ENCODE results near the gene TIMM17A.

TIMM17A gene

GRCh38 chr1:201941420-201942128, 13.7 kb upstream of the TIMM17A start:
- TF ChIP-seq ZNF274 (IDR thresholded peaks at IDR 0.05; ENCODE audit: low read depth, low read length) (no peak), YY1 (IDR thresholded peaks at IDR 0.05; ENCODE audit: insufficient read depth, insufficient read length) (no peak), SUZ12 (IDR thresholded peaks at IDR 0.05; ENCODE audit: extremely low read depth, insufficient read depth, insufficient read length) (no peak)
- Histone ChIP-seq H3K36me3 (ENCODE audit: insufficient read depth, insufficient read length, low read length) (no peaks in the 10 kb centered on the region), H3K9me3 (ENCODE audit: insufficient read depth, low read length) (no peaks in the 10 kb centered on the region), H3K27me3 (ENCODE audit: insufficient read depth, insufficient read length) (peaks cover 6% of the 10 kb centered on the region), H3K9ac (ENCODE audit: insufficient read length, low read depth) (peak overlapping the region; percentile 74), H3K4me1 (ENCODE audit: insufficient read depth, insufficient read length) (peaks cover 13% of the 10 kb centered on the region), H3K4me3 (ENCODE audit: insufficient read length, low read depth) (peak overlapping the region; percentile 31)
- peak; percentile 80 for DNase-seq (ENCODE audit: low read depth, low spot score)

- TF ChIP-seq YY1 (IDR thresholded peaks at IDR 0.05; ENCODE audit: insufficient read depth, insufficient read length) (no peak), ZNF274 (IDR thresholded peaks at IDR 0.05; ENCODE audit: low read depth, low read length) (no peak), SUZ12 (IDR thresholded peaks at IDR 0.05; ENCODE audit: extremely low read depth, insufficient read depth, insufficient read length) (no peak)
- Histone ChIP-seq H3K4me1 (ENCODE audit: insufficient read depth, insufficient read length) (peaks cover 13% of the 10 kb centered on the region), H3K36me3 (ENCODE audit: insufficient read depth, insufficient read length, low read length) (no peaks in the 10 kb centered on the region), H3K4me3 (ENCODE audit: insufficient read length, low read depth) (no peak overlapping the region), H3K27me3 (ENCODE audit: insufficient read depth, insufficient read length) (peaks cover 12% of the 10 kb centered on the region), H3K9me3 (ENCODE audit: insufficient read depth, low read length) (no peaks in the 10 kb centered on the region), H3K9ac (ENCODE audit: insufficient read length, low read depth) (no peak overlapping the region)
- DNase-seq (ENCODE audit: low read depth, low spot score), result no peak
These were observed 13.2 kb upstream of the TIMM17A start for GRCh38 chr1:201942129-201942495.

- Histone ChIP-seq H3K4me3 (ENCODE audit: insufficient read length, low read depth) (no peak overlapping the region), H3K9ac (ENCODE audit: insufficient read length, low read depth) (no peak overlapping the region), H3K4me1 (ENCODE audit: insufficient read depth, insufficient read length) (peaks cover 8% of the 10 kb centered on the region), H3K36me3 (ENCODE audit: insufficient read depth, insufficient read length, low read length) (no peaks in the 10 kb centered on the region), H3K9me3 (ENCODE audit: insufficient read depth, low read length) (no peaks in the 10 kb centered on the region), H3K27me3 (ENCODE audit: insufficient read depth, insufficient read length) (peaks cover 25% of the 10 kb centered on the region)
- no peak for DNase-seq (ENCODE audit: low read depth, low spot score)
- TF ChIP-seq YY1 (IDR thresholded peaks at IDR 0.05; ENCODE audit: insufficient read depth, insufficient read length) (no peak), ZNF274 (IDR thresholded peaks at IDR 0.05; ENCODE audit: low read depth, low read length) (no peak), SUZ12 (IDR thresholded peaks at IDR 0.05; ENCODE audit: extremely low read depth, insufficient read depth, insufficient read length) (no peak)
These were observed 11.3 kb upstream of the TIMM17A start for GRCh38 chr1:201944002-201944401.

- DNase-seq (ENCODE audit: low read depth, low spot score), result no peak
- Histone ChIP-seq H3K27me3 (ENCODE audit: insufficient read depth, insufficient read length) (peaks cover 25% of the 10 kb centered on the region), H3K9ac (ENCODE audit: insufficient read length, low read depth) (no peak overlapping the region), H3K4me3 (ENCODE audit: insufficient read length, low read depth) (no peak overlapping the region), H3K36me3 (ENCODE audit: insufficient read depth, insufficient read length, low read length) (no peaks in the 10 kb centered on the region), H3K9me3 (ENCODE audit: insufficient read depth, low read length) (no peaks in the 10 kb centered on the region), H3K4me1 (ENCODE audit: insufficient read depth, insufficient read length) (peaks cover 8% of the 10 kb centered on the region)
- no peak for TF ChIP-seq SUZ12 (IDR thresholded peaks at IDR 0.05; ENCODE audit: extremely low read depth, insufficient read depth, insufficient read length)
- no peak for TF ChIP-seq YY1 (IDR thresholded peaks at IDR 0.05; ENCODE audit: insufficient read depth, insufficient read length)
These were observed 10.7 kb upstream of the TIMM17A start for GRCh38 chr1:201944639-201945038.

GRCh38 chr1:201945157-201945556, 10.1 kb upstream of the TIMM17A start:
- H3K27me3 ChIP-seq (ENCODE audit: insufficient read depth, insufficient read length), result peaks cover 25% of the 10 kb centered on the region
- no peak for DNase-seq (ENCODE audit: low read depth, low spot score)
- no peak overlapping the region for H3K9ac ChIP-seq (ENCODE audit: insufficient read length, low read depth)
- no peaks in the 10 kb centered on the region for H3K36me3 ChIP-seq (ENCODE audit: insufficient read depth, insufficient read length, low read length)
- no peak for TF ChIP-seq ZNF274 (IDR thresholded peaks at IDR 0.05; ENCODE audit: low read depth, low read length)
- no peak for TF ChIP-seq SUZ12 (IDR thresholded peaks at IDR 0.05; ENCODE audit: extremely low read depth, insufficient read depth, insufficient read length)
- no peak for TF ChIP-seq YY1 (IDR thresholded peaks at IDR 0.05; ENCODE audit: insufficient read depth, insufficient read length)
- H3K9me3 ChIP-seq (ENCODE audit: insufficient read depth, low read length), result no peaks in the 10 kb centered on the region
- peaks cover 8% of the 10 kb centered on the region for H3K4me1 ChIP-seq (ENCODE audit: insufficient read depth, insufficient read length)
- no peak overlapping the region for H3K4me3 ChIP-seq (ENCODE audit: insufficient read length, low read depth)

GRCh38 chr1:201945863-201946223, 9.5 kb upstream of the TIMM17A start:
- no peak for DNase-seq (ENCODE audit: low read depth, low spot score)
- Histone ChIP-seq H3K4me1 (ENCODE audit: insufficient read depth, insufficient read length) (peaks cover 8% of the 10 kb centered on the region), H3K9ac (ENCODE audit: insufficient read length, low read depth) (peak overlapping the region; percentile 34), H3K4me3 (ENCODE audit: insufficient read length, low read depth) (peak overlapping the region; percentile 26), H3K27me3 (ENCODE audit: insufficient read depth, insufficient read length) (peaks cover 25% of the 10 kb centered on the region), H3K36me3 (ENCODE audit: insufficient read depth, insufficient read length, low read length) (no peaks in the 10 kb centered on the region), H3K9me3 (ENCODE audit: insufficient read depth, low read length) (no peaks in the 10 kb centered on the region)
- TF ChIP-seq ZNF274 (IDR thresholded peaks at IDR 0.05; ENCODE audit: low read depth, low read length) (no peak), SUZ12 (IDR thresholded peaks at IDR 0.05; ENCODE audit: extremely low read depth, insufficient read depth, insufficient read length) (no peak), YY1 (IDR thresholded peaks at IDR 0.05; ENCODE audit: insufficient read depth, insufficient read length) (no peak)

- peak within 1 kb of the TSS; percentile 57 for H3K9ac ChIP-seq (ENCODE audit: insufficient read length, low read depth)
- H3K27me3 ChIP-seq (ENCODE audit: insufficient read depth, insufficient read length), result peaks cover 25% of the 10 kb centered on the region
- H3K4me3 ChIP-seq (ENCODE audit: insufficient read length, low read depth), result peak within 1 kb of the TSS; percentile 26
- TF ChIP-seq YY1 (IDR thresholded peaks at IDR 0.05; ENCODE audit: insufficient read depth, insufficient read length) (no peak), ZNF274 (IDR thresholded peaks at IDR 0.05; ENCODE audit: low read depth, low read length) (no peak), SUZ12 (IDR thresholded peaks at IDR 0.05; ENCODE audit: extremely low read depth, insufficient read depth, insufficient read length) (no peak)
- peak; percentile 79 for DNase-seq (ENCODE audit: low read depth, low spot score)
- H3K36me3 ChIP-seq (ENCODE audit: insufficient read depth, insufficient read length, low read length), result no peaks in the 10 kb centered on the region
- no peaks in the 10 kb centered on the region for H3K9me3 ChIP-seq (ENCODE audit: insufficient read depth, low read length)
- H3K4me1 ChIP-seq (ENCODE audit: insufficient read depth, insufficient read length), result peaks cover 8% of the 10 kb centered on the region
These were observed 8.9 kb upstream of the TIMM17A start, which contains the start of gene LMOD1 for GRCh38 chr1:201946224-201946908. Gene LMOD1, minus strand, starts transcription at chr1:201946548. Its CDS starts 208 bp downstream, at chr1:201946340.

Measured in NT2/D1 (cell line).